ENCODE results near the gene LMOD3.

LMOD3 gene

DNA sequence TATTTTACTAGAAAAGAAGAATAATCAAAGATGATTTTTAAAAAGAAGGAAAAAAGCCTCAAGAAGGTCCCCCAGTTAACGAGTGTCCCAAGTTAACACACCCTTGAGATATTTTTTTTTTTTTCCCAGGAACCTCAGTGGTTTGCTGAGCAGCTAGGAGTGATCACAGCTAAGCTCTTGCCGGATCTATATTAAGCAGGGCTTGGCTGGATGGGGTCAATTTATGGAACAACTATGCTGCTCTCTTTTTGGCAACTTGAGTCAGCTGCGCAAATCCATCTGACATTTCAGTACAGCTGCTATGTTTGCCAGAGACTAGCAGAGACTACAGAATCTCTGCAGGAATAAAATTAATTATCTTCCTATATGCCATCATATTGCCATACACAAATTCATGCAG is at the start of gene LMOD3:
Gene LMOD3, minus strand, starts transcription at position 193 of the 400 bp plus-strand sequence. CDS start 209 bp downstream, outside the sequence.
- no peak for DNase-seq (ENCODE audit: low read depth in 2 of 2)

DNA sequence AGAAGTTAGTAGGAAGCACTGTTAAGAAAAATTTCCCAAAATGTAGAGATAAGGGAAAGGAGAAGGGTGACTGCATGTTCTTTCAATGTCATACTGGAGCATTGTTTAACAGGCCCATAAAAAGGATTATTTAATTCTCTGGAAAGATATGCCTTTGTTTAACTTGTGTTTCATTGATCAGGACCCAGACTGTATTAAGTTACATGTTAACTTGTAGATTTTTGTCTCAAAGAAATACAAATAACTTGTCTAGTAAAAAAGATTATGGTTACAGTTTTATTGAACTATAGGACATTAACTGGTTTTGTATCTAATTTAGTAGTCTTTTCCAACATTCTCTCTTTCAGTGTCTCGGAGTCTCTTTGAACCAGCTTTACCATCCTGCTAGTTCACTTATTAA is 49.7 kb upstream of the LMOD3 start:
- no peak for DNase-seq (ENCODE audit: low read depth in 2 of 2)

DNA sequence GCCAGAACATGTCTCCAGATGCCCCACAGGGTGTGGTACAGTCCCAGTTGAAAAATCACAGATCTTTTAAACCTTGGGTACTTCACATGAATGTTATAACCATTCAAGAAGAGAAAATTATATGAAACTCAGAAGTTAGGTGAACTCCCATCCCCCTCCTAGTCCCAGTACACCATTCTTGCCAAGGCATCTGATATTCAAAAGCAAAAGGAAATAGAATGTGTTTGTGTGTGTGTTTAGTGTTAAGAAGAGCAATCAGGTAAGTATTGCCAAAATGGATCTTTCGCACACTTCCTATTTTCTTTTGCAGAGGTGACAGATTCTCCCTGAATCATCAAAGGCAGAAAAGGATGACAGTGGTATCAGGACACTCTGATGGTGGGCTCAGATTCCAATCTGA is 44.1 kb upstream of the LMOD3 start:
- DNase-seq (ENCODE audit: low read depth in 2 of 2): no peak

DNA sequence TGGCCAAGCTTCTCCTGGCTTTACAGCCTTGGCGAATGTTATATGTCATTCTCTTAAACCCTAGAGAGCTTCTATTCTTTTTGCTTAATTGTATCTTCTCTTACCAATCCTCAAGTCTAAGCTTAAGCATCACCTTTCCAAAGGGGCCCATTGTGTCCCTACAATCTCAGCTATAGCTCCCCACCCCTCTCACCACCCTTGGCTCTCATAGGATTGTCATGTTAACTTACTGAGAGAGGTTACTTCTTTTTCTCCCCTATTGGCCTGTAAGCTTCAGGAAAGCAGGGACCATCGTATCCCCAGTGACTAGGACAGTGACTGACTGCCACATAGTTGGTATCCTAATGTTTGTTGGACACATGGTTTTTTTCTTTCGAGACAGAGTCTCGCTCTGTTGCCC is 43.3 kb upstream of the LMOD3 start:
- no peak for DNase-seq (ENCODE audit: low read depth in 2 of 2)

DNA sequence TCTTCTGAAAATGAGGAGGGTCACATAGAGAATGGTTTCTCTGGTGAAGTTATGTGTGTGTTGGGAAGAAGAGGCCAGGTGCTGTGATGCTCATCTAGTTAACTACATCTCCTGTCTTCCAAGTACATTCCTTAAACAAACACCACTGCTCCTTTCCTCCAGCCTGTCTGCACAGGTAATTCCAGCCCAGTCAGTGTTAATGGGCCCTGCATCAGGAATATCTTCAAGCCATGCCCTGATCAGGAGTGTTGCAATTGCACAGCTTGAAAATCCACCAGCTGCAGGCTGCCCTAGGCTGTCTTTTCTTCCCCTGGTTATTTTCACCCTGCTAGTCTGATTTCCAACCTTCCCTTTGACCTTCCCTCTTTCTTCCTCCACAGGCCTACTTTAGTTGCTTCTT is 41.9 kb upstream of the LMOD3 start:
- DNase-seq (ENCODE audit: low read depth in 2 of 2): no peak

DNA sequence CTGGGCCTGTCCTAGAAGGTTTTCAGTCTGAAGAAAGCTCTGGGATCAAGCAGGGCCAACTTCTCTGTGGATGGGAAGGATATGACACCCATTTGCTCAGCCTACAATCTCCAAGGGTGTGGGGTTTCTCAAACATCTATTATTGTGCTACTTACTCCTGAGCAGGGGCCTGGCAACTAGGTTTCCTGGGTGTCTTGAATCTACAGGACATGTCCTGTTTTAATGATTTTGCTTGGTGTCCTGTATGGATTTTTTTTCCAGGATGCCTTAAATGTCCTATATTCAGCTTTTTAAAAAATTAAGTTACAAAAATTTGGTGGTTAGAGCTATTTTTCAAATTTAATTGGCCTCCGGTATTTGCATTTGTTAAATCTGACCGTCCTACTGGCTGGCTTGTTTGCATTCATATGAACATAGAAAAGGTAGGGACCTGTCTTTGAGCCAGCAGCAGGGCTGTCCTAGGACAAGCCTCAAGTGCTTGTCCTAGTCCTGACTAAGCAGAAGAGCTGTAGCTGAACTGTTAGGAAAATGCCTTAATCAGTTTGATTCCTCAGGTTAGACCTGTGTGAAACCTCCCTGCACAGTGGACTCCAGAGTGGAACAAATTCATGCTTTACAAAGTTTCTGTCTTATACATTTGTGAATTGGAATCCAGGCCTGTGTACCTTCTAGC is 40.0 kb upstream of the LMOD3 start:
- no peak for DNase-seq (ENCODE audit: low read depth in 2 of 2)

DNA sequence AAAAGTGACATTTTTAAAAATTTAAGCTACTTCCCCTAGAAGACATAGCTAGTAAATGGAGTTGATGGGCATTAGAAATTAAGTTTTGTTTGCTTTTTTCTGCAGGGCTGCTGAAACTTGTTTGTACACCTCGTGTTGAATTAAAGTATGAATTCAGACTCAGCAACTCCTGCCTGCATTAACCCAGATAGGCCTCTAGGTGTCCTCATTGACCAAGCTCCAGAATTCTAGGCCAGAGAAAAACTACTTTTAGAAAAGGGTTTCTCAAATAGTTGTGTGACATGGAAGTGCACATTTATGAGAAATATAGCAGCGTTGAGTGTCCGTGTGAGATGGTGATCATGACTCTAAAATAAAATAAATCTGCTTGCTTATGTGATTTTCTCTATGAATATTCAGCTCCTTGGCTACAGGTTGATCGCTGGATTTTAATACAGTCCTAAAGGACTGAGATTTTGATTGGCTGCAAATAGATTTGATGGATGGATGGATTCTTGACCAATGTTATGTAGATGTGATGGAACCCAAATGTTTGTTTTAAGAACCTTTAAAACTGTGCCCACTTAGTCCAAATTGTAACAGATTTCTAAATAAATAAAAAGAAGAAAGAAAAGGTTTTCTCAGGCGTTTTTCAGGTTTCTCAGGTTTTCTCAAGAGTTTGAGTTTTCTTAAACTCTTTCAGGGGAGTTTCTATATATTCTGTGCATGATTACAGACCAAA is 39.4 kb upstream of the LMOD3 start:
- peak in 1 of 2 experiments; percentile 22 for DNase-seq (ENCODE audit: low read depth in 2 of 2)

DNA sequence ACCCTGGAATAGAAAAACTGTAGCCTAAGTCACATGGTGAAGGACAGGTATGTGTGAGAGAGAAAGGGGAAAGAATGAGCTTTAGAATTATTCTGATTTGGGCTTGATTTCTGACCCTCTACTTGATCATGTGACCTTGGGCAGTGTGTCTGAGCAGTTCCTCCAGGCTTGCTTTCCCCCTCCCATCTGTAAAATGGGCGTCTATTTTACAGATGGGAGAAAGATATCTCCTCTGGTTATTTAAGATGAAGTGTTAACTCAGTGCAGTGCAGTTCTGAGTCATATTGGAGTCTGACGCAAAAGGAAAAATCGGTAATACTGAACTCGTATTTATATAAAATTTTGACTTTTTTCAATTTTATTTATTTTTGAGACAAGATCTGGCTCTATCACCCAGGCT is 38.1 kb upstream of the LMOD3 start:
- no peak for DNase-seq (ENCODE audit: low read depth in 2 of 2)

DNA sequence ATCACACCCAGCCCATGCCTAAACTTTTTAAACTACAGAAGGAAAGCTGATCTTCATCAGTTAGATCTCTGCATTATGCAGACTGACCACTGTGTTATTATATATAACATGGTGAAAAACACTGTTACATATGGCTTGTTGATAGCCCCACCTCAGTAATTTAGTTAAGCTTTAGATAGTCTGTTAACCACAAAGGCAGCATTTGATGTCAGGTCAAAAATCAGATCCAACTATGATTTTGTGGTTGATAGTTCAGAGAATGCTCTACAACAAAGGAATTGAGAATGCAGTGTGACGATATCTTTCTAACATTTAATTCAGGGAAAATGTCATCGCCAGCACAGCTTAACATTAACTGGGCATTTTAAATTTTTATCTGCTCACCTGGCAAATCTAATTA is 37.7 kb upstream of the LMOD3 start:
- DNase-seq (ENCODE audit: low read depth in 2 of 2): no peak

DNA sequence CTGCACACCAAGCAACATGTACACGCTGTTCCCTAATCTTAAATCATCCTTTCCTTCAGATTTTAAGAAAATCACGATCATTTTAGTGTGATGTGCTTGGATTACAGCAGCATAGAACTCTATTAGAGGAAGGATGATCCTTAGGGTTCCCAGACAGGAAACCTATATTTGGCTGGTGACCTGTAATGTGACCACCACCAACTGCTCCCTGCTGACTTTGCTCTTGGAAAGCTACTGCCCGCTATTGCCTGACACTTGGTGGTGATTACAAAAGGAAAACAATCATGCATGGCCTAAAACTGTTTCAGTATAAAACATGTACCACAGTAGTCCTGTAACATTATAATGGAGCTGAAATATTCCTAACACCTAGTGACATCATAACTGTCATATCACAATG is 27.2 kb upstream of the LMOD3 start:
- no peak for DNase-seq (ENCODE audit: low read depth in 2 of 2)

DNA sequence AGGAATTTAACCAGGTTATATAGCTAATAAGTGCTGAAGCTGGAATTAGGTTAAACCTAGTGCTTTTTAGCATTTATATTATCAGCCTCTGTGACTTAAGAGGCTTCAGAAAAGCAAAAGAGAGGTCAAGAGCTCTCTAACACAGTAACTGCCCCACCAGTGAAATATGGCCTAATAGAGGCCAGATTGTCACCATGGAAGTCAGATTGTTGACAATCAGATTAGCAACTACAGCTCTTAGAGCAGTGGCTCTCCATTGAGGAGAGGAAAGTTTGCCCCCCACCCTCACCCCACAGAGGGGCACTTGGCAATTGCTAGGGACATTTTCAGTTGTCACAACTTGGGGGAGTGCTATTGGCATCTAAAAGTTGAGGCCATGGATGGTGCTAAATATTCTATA is 23.3 kb upstream of the LMOD3 start:
- no peak for DNase-seq (ENCODE audit: low read depth in 2 of 2)

DNA sequence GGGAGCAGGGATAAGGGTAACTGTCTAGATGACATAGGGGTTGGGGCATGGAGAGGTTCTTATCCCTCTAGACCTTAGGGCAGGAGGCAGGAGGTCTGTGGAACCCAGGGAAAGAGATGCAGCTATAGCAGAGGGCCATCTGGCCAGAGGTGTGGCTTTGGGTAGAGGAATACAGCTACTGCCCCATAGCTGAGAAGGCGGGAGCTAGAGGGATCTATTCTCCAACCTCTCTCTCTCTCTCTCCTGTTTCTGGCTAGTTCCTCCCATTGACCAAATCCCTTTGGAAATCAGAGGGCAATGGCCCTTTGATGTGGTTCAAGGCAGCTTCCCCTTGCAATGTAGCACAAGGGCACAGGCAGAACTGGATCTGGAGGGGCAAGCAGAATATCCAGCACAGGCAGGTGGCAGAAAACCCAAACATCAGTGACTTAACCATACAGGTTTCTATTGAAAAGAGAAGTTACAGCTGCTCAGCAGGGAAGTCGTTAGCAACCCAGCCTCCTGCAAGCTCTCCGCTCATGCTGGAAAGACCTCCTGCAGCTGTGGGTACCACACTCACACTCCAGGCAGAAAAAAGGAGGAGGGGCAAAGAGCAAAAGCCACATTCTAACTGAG is 22.3 kb upstream of the LMOD3 start:
- no peak for DNase-seq (ENCODE audit: low read depth in 2 of 2)

DNA sequence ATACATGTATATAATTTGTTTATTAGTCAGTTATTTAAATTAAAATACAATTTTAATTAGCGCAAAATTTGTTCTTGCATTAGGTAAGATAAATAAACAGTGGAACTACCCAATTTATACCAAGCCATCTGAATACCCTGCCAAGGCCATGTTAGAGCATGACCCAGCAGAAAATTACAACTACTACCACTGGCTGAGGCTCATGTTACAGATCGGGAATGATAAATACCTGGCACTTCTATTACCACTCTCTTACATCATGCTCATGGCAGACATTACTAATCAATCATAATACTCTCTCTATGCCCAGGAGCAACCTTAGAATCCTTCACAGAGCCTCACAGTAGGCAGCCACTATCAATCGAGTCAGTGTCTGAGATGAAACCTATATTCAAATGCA is 21.2 kb upstream of the LMOD3 start:
- DNase-seq (ENCODE audit: low read depth in 2 of 2): peak in 1 of 2 experiments; percentile 4

DNA sequence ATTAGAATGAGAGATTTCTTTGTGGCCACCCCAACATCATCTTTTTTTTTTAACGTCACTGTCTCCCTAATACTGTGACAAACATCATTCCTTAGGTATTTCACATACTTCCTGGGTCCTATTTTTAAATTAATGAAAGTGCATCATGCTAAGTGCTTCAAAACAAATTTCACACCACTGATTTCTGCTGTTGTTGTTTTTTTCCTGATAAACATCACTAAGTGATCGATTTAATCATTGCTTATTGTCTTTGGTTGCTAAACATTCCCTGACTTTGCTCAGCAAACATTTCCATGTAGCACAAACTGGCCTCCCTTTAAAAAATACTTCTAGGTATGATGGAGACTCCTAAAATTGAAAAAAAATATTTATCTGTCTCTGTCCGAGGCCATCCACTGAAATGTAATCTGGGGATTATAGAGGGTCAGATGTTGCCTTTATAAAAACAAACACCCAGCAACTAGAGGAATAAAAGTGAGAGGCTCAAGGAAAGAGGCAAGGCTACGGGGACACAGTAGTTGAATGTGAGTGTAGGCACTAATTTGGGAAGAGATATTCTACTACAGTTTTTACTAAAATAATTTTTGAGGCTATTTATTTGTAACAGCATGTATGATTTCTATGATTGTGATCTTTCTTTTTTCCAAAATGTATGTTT is 20.5 kb upstream of the LMOD3 start:
- no peak for DNase-seq (ENCODE audit: low read depth in 2 of 2)

DNA sequence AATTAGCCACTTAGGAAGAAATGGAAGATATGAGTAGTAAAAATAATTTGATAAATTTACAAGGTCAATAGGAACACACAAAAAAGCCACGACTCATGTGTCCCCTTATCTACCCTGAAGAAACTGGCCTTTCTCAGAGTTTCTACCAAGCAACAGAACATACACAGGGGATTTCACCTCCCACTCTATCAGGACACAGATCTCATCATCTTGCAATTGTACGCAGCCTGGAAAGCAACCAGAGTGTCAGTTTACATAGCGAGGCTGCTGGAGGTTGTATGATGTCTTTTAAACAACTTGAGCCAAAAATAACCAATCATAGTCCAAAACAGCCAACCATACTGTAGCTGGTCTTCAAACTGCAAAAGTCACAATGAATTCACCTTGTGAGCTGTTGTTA is 19.7 kb upstream of the LMOD3 start:
- DNase-seq (ENCODE audit: low read depth in 2 of 2): no peak

DNA sequence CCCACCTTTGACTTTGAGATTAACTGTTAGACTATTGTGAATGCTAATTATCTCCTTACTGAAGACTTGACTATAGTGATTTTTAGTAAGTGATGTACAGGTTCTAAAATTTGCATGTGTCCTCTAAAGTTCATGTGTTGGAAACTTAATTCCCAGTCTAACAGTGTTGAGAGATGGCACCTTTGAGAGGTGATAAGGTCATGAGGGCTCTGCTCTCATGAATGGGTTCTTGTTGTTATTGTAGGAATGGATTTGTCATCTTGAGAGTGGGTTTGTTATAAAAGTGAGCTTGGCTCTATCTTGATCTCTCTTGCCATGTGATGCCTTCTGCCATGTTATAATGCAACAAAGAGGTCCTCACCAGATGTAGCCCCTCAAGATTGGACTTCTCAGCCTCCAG is 18.9 kb upstream of the LMOD3 start:
- DNase-seq (ENCODE audit: low read depth in 2 of 2): no peak

DNA sequence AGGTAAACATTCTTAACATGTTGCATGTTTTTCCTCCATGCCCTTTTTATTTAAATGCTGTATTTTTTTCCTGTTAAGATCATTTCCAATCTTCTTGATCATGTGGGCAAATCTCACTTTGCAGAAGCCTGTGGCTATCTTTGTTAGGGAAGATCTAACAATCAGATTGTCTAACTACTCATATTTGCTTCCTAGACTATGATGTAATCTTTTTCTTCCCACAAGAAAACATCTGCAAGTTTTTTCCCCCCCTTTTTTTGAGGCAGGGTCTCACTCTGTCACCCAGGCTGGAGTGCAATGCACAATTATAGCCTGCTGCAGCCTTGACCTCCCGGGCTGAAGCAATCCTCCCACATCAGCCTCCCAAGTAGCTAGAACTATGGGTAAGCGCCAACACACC is 15.0 kb upstream of the LMOD3 start:
- DNase-seq (ENCODE audit: low read depth in 2 of 2): no peak

DNA sequence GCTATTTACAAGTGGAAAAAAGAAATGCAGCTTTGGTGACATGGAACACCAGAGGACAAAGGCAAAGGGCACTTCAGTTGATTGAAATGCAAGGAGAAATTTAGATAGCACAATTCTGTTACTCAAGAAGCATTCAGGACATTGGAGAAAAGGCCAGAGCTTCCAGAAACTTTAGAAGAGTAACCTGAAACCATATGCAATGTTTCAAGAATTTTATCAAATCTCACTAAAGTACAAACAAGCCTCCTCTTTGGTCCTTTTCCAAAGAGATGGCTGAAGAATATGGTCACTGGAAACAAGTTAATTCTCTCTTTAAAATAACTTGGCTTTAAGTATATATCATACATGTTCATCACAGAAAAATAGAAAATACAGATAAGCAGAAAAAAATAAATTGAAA is 14.6 kb upstream of the LMOD3 start:
- DNase-seq (ENCODE audit: low read depth in 2 of 2): no peak

DNA sequence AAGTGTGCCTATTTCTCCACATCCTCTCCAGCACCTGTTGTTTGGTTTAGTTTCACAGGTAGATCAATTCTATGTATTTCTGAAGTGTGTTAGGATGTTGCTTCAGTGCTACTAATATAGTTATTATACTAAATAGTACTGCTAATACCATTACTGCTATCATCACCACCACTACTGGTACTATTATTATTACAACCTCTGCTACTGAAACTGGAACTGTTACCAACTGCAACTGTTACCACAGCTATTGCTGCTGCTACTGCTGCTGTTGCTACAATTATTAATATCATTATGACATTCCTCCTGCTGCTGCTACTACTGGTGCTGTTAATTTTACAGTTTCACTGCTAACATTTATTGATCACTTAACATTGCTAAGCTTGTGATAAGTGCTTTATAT is 8.3 kb upstream of the LMOD3 start:
- DNase-seq (ENCODE audit: low read depth in 2 of 2): no peak

DNA sequence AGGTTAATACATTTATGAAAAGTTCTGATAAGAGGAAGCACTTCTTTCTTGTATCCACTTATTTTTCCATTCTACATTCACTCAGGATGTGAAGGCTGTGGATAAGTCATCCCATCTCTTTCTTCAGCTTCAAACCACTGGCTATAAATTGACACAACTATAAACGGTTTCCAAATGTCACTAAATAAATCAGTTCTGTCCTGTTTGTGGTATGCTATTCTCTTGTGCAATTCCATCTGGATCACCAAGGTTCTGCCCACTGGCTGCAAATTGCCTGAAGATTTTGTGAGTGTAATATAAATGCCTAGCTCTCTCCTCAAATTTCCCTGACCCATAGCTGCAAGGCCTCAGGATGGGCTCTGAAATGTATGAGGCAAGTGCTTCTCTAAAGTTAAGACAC is 7.1 kb upstream of the LMOD3 start:
- peak; percentile 38 to 40 for DNase-seq (ENCODE audit: low read depth in 2 of 2)

DNA sequence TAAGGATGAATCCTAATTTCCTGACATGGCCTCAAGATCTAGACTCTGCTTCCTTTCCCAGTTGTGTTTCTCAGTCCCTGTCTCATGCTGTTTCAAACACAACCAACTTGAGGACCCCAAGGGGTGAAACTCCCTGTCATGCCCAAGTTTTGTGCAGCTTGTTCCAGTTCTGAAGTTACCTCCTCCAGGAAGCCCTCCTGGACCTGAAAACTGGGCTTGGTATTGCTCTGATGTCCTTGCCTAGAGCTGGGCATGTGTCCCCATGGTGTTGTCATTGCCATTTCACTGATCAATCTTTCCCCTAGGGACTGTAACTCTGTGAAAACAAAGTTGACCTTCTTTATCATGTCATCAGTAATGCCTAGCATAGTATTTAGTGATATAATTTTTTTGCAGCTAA is 6.1 kb upstream of the LMOD3 start:
- DNase-seq (ENCODE audit: low read depth in 2 of 2): no peak

DNA sequence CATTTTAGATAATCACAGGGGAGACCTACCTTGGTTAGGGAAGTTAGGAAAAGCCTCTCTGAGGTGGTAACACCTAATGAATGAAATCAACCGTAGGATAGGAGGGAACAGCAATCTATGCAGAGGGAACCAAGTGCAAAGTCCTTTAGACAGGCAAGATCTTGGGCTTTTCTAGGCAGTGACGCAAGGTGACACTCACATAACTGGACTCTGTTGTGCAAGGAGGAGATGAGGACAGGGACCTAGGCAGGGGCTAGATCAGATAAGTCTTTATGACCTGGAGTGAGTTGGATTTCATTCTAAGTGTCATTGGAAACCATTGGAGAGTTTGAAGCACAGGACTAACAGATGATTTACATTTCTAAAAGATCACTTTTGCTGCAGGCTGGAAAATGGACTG is 4.6 kb upstream of the LMOD3 start:
- DNase-seq (ENCODE audit: low read depth in 2 of 2): no peak

DNA sequence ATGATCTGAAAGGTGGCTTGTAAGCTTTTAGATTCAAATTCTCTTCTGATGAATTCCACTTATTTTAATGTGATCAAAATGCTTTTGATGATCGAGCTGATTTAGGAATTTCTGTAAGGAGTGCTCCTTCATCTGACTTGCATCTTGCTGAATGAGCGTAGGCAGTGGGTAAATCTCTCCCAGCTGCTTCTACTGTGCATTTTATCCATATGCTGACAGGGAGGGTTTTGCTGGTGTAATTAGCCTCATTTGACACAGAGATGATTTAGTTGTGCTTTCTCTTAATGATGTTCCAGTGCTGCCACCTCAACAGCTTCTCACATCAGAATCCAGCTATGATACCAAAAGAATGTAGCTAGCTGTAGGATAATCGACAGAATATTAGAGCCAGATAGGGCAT is 3.8 kb upstream of the LMOD3 start:
- DNase-seq (ENCODE audit: low read depth in 2 of 2): no peak
